Neural crest cell (in vitro differentiated cells): ENCODE measurements around the gene IFITM10. TPM values are rescaled to one million over a fixed set of nuclear protein-coding genes. Genes with fewer than 3 reads are reported as not detected.

ENCODE experiments used
- DNase-seq: peaks from one replicate; pipeline ENCODE4 v3.0.0; 2021; ENCODE audit warnings: low read depth, mixed read lengths, low spot score
- H3K27ac Mint-ChIP-seq: one replicate; pipeline ENCODE4 v1.8.0; 2021; ENCODE audit warnings: mild to moderate bottlenecking, mixed read lengths; ENCODE audit not compliant: unreplicated experiment
- H3K27me3 Mint-ChIP-seq: 2 replicates; pipeline ENCODE4 v1.8.0; 2021; ENCODE audit warnings: low read depth, mild to moderate bottlenecking, mixed read lengths
- H3K36me3 Mint-ChIP-seq: 2 replicates; pipeline ENCODE4 v1.8.0; 2021; ENCODE audit warnings: low read depth, mild to moderate bottlenecking, mixed read lengths
- H3K4me1 Mint-ChIP-seq: 2 replicates; pipeline ENCODE4 v1.8.0; 2021; ENCODE audit warnings: mixed read lengths
- H3K4me3 Mint-ChIP-seq: one replicate; pipeline ENCODE4 v1.8.0; 2021; ENCODE audit warnings: mild to moderate bottlenecking, mixed read lengths
- H3K9me3 Mint-ChIP-seq: 2 replicates; pipeline ENCODE4 v1.8.0; 2021; ENCODE audit warnings: mixed read lengths
- total RNA-seq: library from RNA; stranded (reverse); gene quantifications from 2 replicates; pipeline ENCODE4 v1.2.1, GENCODE V29; 2021
- TF ChIP-seq, protein P1 (sequence below): fragments of 200-600 bp; sonication (generic); conservative IDR thresholded peaks from 2 replicates; pipeline ENCODE4 v1.5.0; 2021; ENCODE audit warnings: antibody characterized with exemption, mild to moderate bottlenecking

The IFITM10 gene
- total RNA-seq, 1 donor from 2014 or later, result not detected

DNA sequence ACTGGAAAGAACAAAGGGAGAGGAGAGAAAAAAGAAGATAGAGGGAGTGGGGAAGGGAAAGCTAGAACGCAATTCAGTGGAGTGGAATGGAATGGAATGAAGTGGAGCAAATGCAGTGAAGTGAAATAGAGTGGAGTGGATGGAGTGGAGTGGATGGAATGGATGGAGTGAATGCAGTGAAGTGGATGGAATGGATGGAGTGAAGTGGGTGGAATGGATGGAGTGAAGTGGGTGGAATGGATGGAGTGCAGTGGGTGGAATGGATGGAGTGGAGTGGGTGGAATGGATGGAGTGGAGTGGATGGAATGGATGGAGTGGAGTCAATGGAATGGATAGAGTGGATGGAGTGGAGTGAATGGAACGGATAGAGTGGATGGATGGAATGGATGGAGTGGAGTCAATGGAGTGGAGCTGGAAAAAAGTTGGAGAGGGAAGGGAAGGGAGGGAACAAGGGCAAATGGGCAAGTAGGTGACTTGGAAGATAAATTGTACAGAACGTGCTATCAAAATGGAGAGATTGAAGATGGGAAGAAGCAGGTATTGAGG lies 13.9 kb downstream of the IFITM10 start:
- no peak for DNase-seq
- Mint-ChIP-seq H3K36me3 (no peaks in the 10 kb centered on the region), H3K9me3 (peaks cover 11% of the 10 kb centered on the region), H3K27me3 (peaks cover 65% of the 10 kb centered on the region), H3K4me1 (peaks cover 7% of the 10 kb centered on the region), H3K4me3 (no peak overlapping the region), H3K27ac (no peak overlapping the region)
- TF ChIP-seq, protein P1, sequence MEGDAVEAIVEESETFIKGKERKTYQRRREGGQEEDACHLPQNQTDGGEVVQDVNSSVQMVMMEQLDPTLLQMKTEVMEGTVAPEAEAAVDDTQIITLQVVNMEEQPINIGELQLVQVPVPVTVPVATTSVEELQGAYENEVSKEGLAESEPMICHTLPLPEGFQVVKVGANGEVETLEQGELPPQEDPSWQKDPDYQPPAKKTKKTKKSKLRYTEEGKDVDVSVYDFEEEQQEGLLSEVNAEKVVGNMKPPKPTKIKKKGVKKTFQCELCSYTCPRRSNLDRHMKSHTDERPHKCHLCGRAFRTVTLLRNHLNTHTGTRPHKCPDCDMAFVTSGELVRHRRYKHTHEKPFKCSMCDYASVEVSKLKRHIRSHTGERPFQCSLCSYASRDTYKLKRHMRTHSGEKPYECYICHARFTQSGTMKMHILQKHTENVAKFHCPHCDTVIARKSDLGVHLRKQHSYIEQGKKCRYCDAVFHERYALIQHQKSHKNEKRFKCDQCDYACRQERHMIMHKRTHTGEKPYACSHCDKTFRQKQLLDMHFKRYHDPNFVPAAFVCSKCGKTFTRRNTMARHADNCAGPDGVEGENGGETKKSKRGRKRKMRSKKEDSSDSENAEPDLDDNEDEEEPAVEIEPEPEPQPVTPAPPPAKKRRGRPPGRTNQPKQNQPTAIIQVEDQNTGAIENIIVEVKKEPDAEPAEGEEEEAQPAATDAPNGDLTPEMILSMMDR, result no peak

GRCh38 chr11:1735271-1735670 lies 15.1 kb downstream of the IFITM10 start:
- Mint-ChIP-seq H3K27ac (no peak overlapping the region), H3K4me1 (peaks cover 8% of the 10 kb centered on the region), H3K27me3 (peaks cover 68% of the 10 kb centered on the region), H3K9me3 (peaks cover 17% of the 10 kb centered on the region), H3K4me3 (no peak overlapping the region), H3K36me3 (no peaks in the 10 kb centered on the region)
- TF ChIP-seq, protein P1, result no peak
- no peak for DNase-seq

GRCh38 chr11:1734641-1735081 lies 15.7 kb downstream of the IFITM10 start:
- peaks cover 67% of the 10 kb centered on the region for H3K27me3 Mint-ChIP-seq
- no peak for DNase-seq
- TF ChIP-seq, protein P1, result no peak
- H3K4me1 Mint-ChIP-seq, result peaks cover 11% of the 10 kb centered on the region
- H3K36me3 Mint-ChIP-seq, result no peaks in the 10 kb centered on the region
- H3K9me3 Mint-ChIP-seq, result peaks cover 17% of the 10 kb centered on the region
- no peak overlapping the region for H3K27ac Mint-ChIP-seq
- no peak overlapping the region for H3K4me3 Mint-ChIP-seq

DNA sequence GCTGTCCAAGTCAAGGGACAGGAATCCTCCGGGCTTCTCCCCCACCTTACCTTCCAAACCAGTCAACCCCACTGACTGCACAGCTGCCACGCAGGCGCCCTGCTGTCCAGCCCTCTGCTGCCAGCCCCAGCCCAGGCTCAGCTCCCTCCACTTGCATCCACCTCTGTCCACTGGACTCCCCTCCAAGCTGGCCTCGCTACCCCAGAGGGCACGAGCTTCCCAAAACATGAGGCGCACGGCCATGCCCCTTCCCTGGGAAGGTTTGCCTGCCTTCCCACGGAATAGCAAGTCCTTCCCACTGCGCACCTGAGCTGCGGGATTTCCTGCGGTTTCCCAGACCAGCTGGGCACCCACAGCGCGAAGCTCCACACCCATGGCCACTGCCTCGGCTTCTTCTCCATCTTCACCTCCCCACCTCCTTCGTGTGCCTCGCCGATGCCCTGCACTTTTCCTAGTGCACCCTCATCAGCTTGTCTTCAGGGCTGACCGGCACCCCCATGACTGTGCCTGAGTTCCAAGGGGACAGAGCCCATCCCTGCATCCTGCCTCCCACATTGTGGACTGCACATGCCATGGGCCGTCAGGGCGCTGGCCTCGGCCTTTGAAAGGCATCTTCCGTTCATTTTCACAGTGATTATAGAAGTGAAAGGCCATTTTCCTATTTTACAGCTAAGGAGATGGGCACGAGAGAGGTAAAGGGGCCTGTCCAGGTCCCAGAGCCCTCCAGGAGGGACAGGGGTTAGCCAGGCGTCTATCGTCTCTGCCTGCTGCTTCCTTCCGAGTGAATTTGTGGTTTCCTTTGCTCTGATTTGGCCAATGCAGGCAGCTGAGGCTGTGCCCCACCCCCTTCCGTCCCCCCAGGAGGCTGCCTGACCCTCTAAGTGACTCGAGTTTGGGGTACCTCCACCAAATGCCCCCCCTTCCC lies 16.4 kb downstream of the IFITM10 start:
- no peak for DNase-seq
- peaks cover 17% of the 10 kb centered on the region for H3K9me3 Mint-ChIP-seq
- TF ChIP-seq, protein P1, result no peak
- no peaks in the 10 kb centered on the region for H3K36me3 Mint-ChIP-seq
- peaks cover 11% of the 10 kb centered on the region for H3K4me1 Mint-ChIP-seq
- peak overlapping the region; percentile 86 for H3K27ac Mint-ChIP-seq
- H3K4me3 Mint-ChIP-seq, result no peak overlapping the region
- H3K27me3 Mint-ChIP-seq, result peaks cover 62% of the 10 kb centered on the region

DNA sequence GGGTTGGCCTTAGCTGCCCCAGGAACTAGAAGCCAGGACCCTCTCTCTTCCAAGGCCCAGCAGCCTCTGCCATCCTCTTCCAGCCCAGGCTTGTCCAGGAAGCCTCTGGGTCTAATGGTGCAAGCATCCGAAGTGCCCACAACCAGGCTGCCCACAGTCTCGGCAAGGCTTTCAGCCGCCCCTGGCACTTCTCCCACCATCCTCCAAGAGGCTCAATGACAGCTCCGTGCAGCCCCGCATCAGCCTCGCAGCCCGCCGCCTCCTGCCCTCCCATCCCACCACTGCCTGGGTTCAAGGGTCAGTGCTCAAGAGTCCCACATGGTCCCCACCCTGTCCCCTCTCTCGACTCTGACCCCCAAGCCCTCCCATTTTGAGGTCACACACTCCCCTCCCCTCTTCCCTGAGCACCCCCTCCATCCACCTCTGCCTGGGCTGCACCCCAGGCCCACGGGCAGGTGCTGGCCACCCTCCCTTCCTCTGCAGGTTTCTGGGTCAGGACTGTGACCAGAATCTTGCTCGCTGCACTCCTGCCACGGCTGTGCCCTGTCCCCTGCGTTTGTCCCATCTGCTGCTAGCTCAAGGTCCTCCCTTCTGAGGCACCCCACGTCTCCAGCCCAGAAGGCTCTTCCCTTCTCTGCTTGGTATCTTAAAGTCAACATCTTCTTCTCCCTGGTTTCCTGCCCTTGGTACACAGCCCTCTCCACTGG lies 17.2 kb downstream of the IFITM10 start:
- TF ChIP-seq, protein P1, result no peak
- Mint-ChIP-seq H3K4me3 (no peak overlapping the region), H3K36me3 (no peaks in the 10 kb centered on the region), H3K9me3 (peaks cover 17% of the 10 kb centered on the region), H3K27me3 (peaks cover 64% of the 10 kb centered on the region), H3K4me1 (peaks cover 11% of the 10 kb centered on the region), H3K27ac (no peak overlapping the region)
- no peak for DNase-seq
